GM10266 (cell line): ENCODE data around the gene ARHGAP31.

Source experiments
- DNase-seq: peaks from one replicate; pipeline ENCODE4 v3.0.0; 2012; ENCODE audit errors: extremely low spot score
- TF ChIP-seq, protein P1 (sequence below): IDR thresholded peaks from 2 replicates; pipeline ENCODE4 v1.5.1; 2012; ENCODE audit warnings: mild to moderate bottlenecking, low read depth; ENCODE audit not compliant: control insufficient read depth, insufficient read depth; ENCODE audit errors: missing control alignments

ARHGAP31 gene

DNA sequence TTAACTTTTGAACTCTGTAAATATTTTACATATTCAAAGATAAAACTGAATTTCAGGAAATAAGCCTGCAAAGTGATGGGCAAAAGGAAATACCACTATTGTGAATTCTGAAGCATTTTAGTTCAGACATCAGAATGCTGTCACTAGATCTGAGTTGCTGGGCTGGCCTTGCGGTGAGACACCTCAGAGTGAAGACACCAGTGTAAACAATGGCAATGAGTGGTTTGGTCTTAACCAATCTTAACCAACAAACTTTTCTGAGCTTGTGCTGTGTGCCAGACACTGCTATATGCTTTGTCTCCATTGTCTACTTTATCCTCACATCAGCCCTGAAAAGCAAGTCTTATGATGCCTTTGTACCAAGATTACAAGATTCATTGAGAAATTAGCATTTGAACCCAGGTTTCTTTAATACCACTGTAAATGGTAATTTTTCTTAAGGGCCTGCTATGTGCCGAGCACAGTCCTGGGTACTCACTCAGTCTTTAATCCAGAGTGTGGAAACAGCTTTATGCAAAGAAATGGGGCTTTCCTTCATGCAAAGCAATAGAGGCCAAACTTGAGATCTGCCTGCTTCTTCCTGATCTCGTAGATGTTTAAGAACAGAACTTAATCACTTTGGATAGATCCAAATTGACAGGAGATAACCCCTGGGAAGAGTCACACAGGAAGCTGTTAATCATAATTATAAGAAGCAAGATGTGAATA lies 114.2 kb downstream of the ARHGAP31 start:
- TF ChIP-seq, protein P1, sequence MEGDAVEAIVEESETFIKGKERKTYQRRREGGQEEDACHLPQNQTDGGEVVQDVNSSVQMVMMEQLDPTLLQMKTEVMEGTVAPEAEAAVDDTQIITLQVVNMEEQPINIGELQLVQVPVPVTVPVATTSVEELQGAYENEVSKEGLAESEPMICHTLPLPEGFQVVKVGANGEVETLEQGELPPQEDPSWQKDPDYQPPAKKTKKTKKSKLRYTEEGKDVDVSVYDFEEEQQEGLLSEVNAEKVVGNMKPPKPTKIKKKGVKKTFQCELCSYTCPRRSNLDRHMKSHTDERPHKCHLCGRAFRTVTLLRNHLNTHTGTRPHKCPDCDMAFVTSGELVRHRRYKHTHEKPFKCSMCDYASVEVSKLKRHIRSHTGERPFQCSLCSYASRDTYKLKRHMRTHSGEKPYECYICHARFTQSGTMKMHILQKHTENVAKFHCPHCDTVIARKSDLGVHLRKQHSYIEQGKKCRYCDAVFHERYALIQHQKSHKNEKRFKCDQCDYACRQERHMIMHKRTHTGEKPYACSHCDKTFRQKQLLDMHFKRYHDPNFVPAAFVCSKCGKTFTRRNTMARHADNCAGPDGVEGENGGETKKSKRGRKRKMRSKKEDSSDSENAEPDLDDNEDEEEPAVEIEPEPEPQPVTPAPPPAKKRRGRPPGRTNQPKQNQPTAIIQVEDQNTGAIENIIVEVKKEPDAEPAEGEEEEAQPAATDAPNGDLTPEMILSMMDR = no peak
- DNase-seq = no peak

DNA sequence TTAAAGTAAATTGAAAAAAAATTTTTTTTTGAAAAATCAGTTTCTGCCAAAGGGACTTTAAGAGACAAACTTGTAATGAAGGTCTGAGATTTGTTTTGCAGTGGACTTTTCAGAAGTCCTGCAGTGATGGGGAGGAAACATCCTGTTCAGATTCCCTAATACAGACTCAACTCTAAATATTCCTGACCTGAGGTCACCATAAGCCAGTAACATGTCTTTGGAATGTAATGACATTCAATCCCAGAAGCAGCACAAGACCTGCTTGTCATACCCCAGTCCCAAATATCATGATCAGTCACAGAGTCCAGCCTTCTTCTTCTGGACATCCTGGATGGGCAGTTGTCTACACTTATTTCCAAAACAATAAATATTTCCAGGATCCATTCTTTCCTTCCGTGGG lies 115.7 kb downstream of the ARHGAP31 start:
- no peak for DNase-seq
- TF ChIP-seq, protein P1 = no peak

DNA sequence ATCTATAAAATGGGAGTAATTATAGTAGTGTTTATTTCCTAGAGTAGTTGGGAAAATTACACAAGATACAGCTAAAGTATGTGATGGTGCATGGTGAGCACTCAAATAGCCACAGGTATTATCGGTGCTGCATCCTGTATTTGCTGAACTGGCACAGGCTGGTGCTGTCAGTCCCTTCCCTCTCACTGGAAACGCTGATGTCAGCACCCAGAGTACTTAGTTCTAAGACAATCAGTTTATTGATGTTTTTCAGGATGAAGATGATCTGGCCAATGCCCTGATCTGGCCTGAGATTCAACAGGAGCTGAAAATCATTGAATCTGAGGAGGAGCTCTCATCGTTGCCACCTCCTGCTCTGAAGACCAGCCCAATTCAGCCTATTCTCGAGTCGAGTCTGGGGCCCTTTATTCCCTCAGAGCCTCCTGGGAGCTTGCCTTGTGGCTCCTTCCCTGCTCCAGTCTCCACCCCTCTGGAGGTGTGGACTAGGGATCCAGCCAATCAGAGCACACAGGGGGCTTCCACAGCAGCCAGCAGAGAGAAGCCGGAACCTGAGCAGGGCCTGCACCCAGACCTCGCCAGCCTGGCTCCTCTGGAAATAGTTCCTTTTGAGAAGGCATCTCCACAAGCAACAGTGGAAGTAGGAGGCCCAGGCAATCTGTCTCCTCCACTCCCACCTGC lies 119.6 kb downstream of the ARHGAP31 start:
- TF ChIP-seq, protein P1 = no peak
- DNase-seq = no peak

DNA sequence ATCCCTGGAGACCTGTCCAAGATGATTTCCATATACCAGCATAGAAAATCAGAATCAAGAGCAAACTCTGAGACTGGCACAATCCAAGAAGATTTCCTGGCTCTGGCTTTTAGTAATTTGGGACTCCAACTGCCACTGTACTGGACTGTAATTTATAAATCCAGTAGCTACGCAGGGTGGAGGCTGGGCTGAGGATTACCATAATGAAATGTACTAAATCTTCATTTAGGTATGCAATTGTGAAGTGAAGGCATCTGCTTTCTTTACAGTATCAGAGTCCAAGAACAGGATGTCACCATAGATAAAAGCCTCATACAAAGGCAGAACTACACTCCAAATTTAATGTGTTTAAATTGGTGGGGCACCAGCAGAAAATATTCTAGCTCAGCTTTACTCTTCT lies 122.7 kb downstream of the ARHGAP31 start:
- DNase-seq = no peak
- TF ChIP-seq, protein P1 = no peak

DNA sequence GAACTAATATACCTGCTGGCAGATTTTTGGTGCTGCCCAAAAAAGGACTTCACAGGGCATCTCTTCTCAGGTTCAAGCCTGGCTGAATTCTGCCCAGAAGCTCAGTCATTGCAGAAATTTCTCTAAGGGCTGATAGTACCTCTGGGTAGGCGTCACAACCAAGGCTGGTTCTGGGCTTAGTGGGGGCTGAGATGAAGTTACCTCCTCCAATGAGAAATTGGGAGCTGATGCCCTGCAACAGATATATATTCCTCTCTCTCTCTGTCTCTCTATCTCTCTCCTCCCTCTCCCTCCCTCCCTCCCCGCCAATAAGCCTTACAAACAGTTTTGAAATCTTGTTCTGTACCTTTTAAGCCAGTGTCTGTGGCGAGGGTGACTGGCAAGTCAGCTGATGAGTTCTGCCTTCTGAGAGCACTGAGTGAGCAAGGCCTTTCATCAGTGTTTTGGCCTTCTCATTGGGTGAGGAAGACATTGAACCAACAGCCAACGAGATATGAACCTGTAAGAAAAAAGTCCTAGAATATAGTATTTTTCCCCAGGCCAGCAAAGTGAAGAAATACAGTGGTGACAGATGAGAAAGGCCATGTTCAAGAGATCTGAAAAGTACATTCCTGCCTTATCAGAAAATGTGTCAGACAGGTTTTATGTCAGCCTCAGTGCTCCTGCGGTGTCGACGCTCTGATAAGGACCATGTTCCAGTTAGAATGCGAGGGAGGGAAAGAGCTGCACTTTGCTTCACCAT lies 123.8 kb downstream of the ARHGAP31 start:
- no peak for DNase-seq
- TF ChIP-seq, protein P1 = no peak

DNA sequence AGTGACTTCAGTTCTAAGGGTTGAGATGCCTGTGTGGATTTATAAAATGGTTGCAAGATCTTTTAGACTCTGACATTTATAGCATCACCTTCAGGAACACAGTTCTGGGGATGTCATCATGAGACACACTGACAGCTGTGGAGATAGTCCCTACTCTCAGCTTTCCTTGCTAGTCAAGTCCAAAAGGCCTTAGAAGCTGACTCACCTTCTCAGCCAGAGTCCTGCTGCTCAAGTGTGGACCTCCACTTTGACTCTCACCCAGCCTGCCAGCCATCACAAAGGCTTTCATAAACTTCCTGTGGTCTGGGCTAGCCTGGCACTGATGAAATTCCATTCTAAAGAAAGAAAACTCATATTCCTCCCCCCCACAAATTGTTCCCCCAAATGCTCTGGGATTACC lies 124.5 kb downstream of the ARHGAP31 start:
- DNase-seq = no peak
- TF ChIP-seq, protein P1 = no peak
